ENCODE measurements around the gene EGLN1.
A peak's percentile ranks its signal among the peaks of the same experiment; 100 is the strongest.

The EGLN1 gene

DNA sequence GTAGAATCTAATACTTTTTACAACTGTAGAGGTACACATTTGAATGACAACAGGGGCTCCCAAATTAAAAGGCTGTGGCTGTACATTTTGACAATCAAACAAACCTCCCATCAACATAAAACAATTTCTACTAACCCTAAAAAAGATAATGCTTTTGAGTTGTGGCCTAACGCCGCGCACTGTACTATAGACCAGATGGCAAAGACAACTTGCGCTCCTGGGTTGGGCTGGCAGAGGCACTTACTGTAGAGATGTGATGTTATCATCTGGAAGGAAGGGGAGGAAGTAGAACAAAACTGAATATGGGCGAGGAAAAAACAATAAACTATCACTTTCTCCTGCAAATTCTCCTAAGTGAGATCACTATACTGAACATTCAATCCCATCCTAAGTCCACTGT is 57.9 kb downstream of the EGLN1 start:
- CTCF ChIA-PET: interaction anchor here (1.5 to 8.8 kb wide), 4 partner anchors 12 to 226 kb away, joined by 3 to 54 read pairs (median 10); no protein-coding TSS in a partner anchor
- POLR2A ChIA-PET: no interaction called here
- TF ChIP-seq, protein P1, sequence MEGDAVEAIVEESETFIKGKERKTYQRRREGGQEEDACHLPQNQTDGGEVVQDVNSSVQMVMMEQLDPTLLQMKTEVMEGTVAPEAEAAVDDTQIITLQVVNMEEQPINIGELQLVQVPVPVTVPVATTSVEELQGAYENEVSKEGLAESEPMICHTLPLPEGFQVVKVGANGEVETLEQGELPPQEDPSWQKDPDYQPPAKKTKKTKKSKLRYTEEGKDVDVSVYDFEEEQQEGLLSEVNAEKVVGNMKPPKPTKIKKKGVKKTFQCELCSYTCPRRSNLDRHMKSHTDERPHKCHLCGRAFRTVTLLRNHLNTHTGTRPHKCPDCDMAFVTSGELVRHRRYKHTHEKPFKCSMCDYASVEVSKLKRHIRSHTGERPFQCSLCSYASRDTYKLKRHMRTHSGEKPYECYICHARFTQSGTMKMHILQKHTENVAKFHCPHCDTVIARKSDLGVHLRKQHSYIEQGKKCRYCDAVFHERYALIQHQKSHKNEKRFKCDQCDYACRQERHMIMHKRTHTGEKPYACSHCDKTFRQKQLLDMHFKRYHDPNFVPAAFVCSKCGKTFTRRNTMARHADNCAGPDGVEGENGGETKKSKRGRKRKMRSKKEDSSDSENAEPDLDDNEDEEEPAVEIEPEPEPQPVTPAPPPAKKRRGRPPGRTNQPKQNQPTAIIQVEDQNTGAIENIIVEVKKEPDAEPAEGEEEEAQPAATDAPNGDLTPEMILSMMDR (IDR thresholded peaks at IDR 0.05; ENCODE audit: control extremely low read depth, extremely low read depth, low read depth, missing control alignments): no peak
- no peak for DNase-seq (ENCODE audit: extremely low spot score)

DNA sequence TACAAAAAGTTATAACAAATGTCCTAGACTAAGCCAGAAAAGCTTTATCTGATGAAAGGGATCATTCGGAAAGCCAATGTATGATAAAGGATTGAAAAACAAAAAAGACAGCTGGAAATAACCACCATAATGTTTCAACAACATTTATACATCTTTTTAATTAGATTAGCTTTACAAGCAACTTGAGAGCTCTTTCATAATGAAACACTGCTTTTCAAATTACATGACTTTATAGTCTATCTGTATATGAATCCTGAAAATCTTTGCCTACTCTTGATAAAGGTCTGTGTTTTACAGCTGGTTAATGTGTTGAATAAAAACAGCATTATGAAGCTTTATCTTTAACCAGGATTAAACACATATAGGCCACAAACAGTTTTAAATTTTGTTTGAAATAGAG is 58.5 kb downstream of the EGLN1 start:
- ChIA-PET CTCF (interaction anchor here (0.9 to 8.8 kb wide), 11 partner anchors 9 to 239 kb away, joined by 3 to 54 read pairs (median 3); partner anchors contain the start of genes EXOC8 and SPRTN), POLR2A (no interaction called here)
- TF ChIP-seq, protein P1 (IDR thresholded peaks at IDR 0.05; ENCODE audit: control extremely low read depth, extremely low read depth, low read depth, missing control alignments): no peak
- no peak for DNase-seq (ENCODE audit: extremely low spot score)

DNA sequence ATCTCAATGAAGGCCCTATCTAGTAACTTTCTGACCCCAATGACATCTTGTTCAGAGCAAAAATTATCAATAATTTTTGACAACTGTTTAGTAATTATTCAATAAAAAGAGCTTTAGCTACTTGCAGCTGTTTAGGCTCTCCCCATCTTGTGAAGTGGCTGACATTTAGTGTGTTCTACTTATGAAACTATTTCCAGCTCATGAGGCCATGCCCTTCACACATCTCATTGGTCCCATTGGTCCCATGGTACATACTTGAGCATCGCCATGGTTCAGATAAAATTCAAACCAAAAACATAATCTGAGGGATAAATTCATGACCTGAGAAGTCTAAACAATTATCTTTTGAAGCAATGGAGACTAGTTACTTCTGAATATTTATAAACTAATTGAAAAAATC is 59.8 kb downstream of the EGLN1 start:
- no peak for DNase-seq (ENCODE audit: extremely low spot score)
- ChIA-PET POLR2A (no interaction called here), CTCF (interaction anchor here (0.8 to 8.8 kb wide), 14 partner anchors 7 to 249 kb away, joined by 3 to 54 read pairs (median 4); partner anchors contain the start of genes EXOC8 and SPRTN)
- TF ChIP-seq, protein P1 (IDR thresholded peaks at IDR 0.05; ENCODE audit: control extremely low read depth, extremely low read depth, low read depth, missing control alignments): no peak

DNA sequence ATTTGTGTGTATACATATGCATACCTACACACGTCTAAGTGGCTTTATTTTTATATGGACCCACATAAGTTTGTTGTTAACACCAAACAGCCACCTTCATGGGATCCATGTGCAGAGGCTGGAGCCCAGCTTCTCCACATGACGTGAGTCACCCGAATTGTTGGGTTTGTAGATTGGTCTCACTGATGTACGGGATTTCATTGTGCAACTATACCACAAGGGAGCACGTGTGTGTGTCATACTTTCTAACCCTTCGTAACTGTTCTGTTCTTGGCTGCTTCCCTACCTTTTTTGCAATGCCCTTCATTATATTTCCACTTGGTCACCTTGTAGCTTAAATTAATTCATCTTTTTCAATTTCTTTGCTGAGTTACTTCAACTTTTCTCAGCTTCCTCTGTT is 63.0 kb downstream of the EGLN1 start:
- CTCF ChIA-PET: interaction anchor here (0.8 to 8.8 kb wide), 4 partner anchors 12 to 231 kb away, joined by 3 to 54 read pairs (median 6); no protein-coding TSS in a partner anchor
- DNase-seq (ENCODE audit: extremely low spot score): no peak

DNA sequence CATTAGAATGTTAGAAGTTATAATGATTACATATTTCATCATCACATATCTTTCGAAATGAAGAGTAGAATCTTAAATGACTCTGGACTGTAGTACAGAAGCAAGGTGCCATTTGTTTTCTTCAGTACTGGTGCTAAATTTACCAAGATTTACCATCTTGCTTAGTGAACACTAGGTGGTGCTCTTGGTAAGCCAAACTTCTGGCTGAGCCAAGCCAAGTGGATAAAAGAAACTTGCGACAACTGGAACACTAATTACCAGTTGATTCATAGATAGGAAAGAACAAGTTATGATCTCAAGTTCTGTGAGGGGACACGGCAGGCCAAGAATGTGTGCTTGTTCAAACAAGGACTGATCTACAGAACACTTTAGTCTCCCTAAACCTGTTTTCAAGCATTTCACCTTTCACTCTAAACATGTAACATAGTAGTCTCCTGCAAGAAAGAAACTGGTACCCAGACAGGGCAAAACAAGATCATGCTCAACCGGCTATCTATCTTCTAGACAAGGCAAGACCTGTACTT is 64.2 kb downstream of the EGLN1 start:
- CTCF ChIA-PET: interaction anchor here (0.7 to 8.8 kb wide), 39 partner anchors 9 to 303 kb away, joined by 3 to 54 read pairs (median 5); partner anchors contain the start of genes EXOC8 and SPRTN
- TF ChIP-seq, protein P1 (IDR thresholded peaks at IDR 0.05; ENCODE audit: control extremely low read depth, extremely low read depth, low read depth, missing control alignments): peak; percentile 67
- POLR2A ChIA-PET: no interaction called here
- peak; percentile 64 for DNase-seq (ENCODE audit: extremely low spot score)

More for the DNA sequence above, 63.0 kb downstream of the EGLN1 start:
- TF ChIP-seq, protein P1 (IDR thresholded peaks at IDR 0.05; ENCODE audit: control extremely low read depth, extremely low read depth, low read depth, missing control alignments): no peak
- POLR2A ChIA-PET: no interaction called here

DNA sequence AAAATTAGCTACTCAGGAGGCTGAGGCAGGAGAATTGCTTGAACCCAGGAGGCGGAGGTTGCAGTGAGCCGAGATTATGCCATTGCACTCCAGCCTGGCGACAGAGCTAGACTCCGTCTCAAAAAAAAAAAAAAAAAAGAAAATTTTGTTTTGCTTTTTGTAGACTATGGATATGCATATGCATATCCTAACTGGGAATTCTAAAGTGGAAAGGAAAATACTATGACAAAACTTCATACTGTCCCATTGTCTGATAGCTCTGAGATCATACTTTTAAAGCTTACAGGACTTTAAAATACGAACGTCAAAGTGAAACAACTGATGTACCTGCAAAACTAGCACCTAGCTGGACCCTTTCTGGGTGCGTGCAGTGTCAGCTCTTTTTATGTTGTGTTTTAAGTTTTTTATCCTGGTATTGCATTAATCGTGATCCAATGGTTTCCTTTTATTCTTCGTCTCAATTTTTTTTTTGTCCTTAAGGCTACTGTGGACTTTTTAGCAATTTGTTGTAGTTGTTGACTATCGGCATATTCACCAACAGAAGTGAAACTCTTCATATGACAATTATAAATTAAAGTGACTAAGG is 64.8 kb downstream of the EGLN1 start:
- no peak for DNase-seq (ENCODE audit: extremely low spot score)
- ChIA-PET POLR2A (no interaction called here), CTCF (interaction anchor here (0.7 to 8.8 kb wide), 41 partner anchors 8 to 464 kb away, joined by 3 to 54 read pairs (median 4); partner anchors contain the start of genes EXOC8 and SPRTN)
- TF ChIP-seq, protein P1 (IDR thresholded peaks at IDR 0.05; ENCODE audit: control extremely low read depth, extremely low read depth, low read depth, missing control alignments): no peak
